CD8-positive, alpha-beta memory T cell (primary cell): ENCODE measurements around the gene GPHA2. TPM values are rescaled to one million over a fixed set of nuclear protein-coding genes. Genes with fewer than 3 reads are reported as not detected.

ENCODE experiments used
- CTCF ChIA-PET: fragments of 350-600 bp; sonication (Branson Sonifier 250); formaldehyde crosslinking; loops from one replicate; lab custom pipeline; 2021; ENCODE audit warnings: antibody characterized with exemption; lab: Charles Lee
- POLR2A ChIA-PET: fragments of 350-600 bp; sonication (Branson Sonifier 250); formaldehyde crosslinking; loops from one replicate; lab custom pipeline; 2021; ENCODE audit warnings: antibody characterized with exemption; lab: Charles Lee
- DNase-seq, 5 donors: peaks; one replicate each; pipeline versions ENCODE4 v3.0.0 to v3.0.0-alpha.2; 2020 to 2022; ENCODE audit warnings: mixed read lengths in 1 of 5
- H3K27ac ChIP-seq: one replicate; pipeline ENCODE4 v1.7.0; 2013; ENCODE audit warnings: low read depth, mild to moderate bottlenecking, low read length, moderate library complexity
- H3K27me3 ChIP-seq: 2 replicates; pipeline ENCODE4 v1.7.0; 2013; ENCODE audit warnings: low read length, mild to moderate bottlenecking; ENCODE audit not compliant: insufficient read depth, poor library complexity, severe bottlenecking
- H3K36me3 ChIP-seq: 2 replicates; pipeline ENCODE4 v1.7.0; 2013; ENCODE audit warnings: mild to moderate bottlenecking, low read length, moderate library complexity; ENCODE audit not compliant: insufficient read depth
- H3K4me1 ChIP-seq: 2 replicates; pipeline ENCODE4 v1.7.0; 2013; ENCODE audit warnings: mild to moderate bottlenecking, low read length, moderate library complexity; ENCODE audit not compliant: insufficient read depth
- H3K4me3 ChIP-seq: 2 replicates; pipeline ENCODE4 v1.7.0; 2013; ENCODE audit warnings: mild to moderate bottlenecking, low read length
- H3K9me3 ChIP-seq: 2 replicates; pipeline ENCODE4 v1.7.0; 2013; ENCODE audit warnings: mild to moderate bottlenecking, low read length
- H3K27ac Mint-ChIP-seq, 8 donors: one replicate each; pipeline ENCODE4 v1.8.0; 2020 to 2021; ENCODE audit warnings: mixed read lengths in 8 of 8, mild to moderate bottlenecking in 6 of 8, inconsistent platforms in 3 of 8, moderate library complexity in 3 of 8
- H3K27me3 Mint-ChIP-seq, 2 donors: one replicate each; pipeline ENCODE4 v1.8.0; 2020 to 2021; ENCODE audit warnings: mixed read lengths in 2 of 2, mild to moderate bottlenecking in 1 of 2, moderate library complexity in 1 of 2
- H3K36me3 Mint-ChIP-seq, 3 donors: one replicate each; pipeline ENCODE4 v1.8.0; 2020 to 2021; ENCODE audit warnings: mixed read lengths in 3 of 3, inconsistent platforms in 1 of 3, mild to moderate bottlenecking in 1 of 3
- H3K4me1 Mint-ChIP-seq, 3 donors: one replicate each; pipeline ENCODE4 v1.8.0; 2020 to 2021; ENCODE audit warnings: mixed read lengths in 3 of 3, inconsistent platforms in 1 of 3, mild to moderate bottlenecking in 1 of 3
- H3K4me3 Mint-ChIP-seq, 7 donors: one replicate each; pipeline ENCODE4 v1.8.0; 2020 to 2021; ENCODE audit warnings: mixed read lengths in 7 of 7, mild to moderate bottlenecking in 6 of 7, moderate library complexity in 4 of 7, inconsistent platforms in 2 of 7
- H3K9me3 Mint-ChIP-seq, 5 donors: one replicate each; pipeline ENCODE4 v1.8.0; 2020 to 2022; ENCODE audit warnings: mixed read lengths in 5 of 5, mild to moderate bottlenecking in 3 of 5, moderate library complexity in 2 of 5, inconsistent platforms in 1 of 5
- polyA plus RNA-seq: library from polyadenylated mRNA; unstranded; fragments of 300-500 nt; fragmentation: Illumina TruSeq; gene quantifications from one replicate; pipeline ENCODE4 v1.2.3, GENCODE V29; 2021
- total RNA-seq, 2 experiments: library from RNA; stranded (reverse); gene quantifications; one replicate each; pipeline ENCODE4 v1.2.3, GENCODE V29; 2021

GPHA2 gene
- total and polyA plus RNA-seq, 3 experiments from 2014 or later: not detected

- Mint-ChIP-seq H3K27me3 (no peaks in the 10 kb centered on the region), H3K27ac (no peak overlapping the region), H3K36me3 (peaks cover 0 to 13% (median 0%) of the 10 kb centered on the region in 3 donors), H3K4me1 (peaks cover 28 to 46% (median 28%) of the 10 kb centered on the region in 3 donors), H3K4me3 (no peak overlapping the region), H3K9me3 (no peaks in the 10 kb centered on the region)
- CTCF ChIA-PET: no interaction called here
- H3K27me3 ChIP-seq: no peaks in the 10 kb centered on the region
- H3K27ac ChIP-seq: no peak overlapping the region
- H3K36me3 ChIP-seq: no peaks in the 10 kb centered on the region
- H3K4me1 ChIP-seq: peaks cover 37% of the 10 kb centered on the region
- no peak overlapping the region for H3K4me3 ChIP-seq
- H3K9me3 ChIP-seq: no peaks in the 10 kb centered on the region
- POLR2A ChIA-PET: no interaction called here
- peak in 1 of 5 donors; percentile 47 for DNase-seq
These were observed 15.6 kb downstream of the GPHA2 start for GRCh38 chr11:64920124-64920523.

GRCh38 chr11:64919627-64920026 lies 16.1 kb downstream of the GPHA2 start:
- Mint-ChIP-seq H3K4me1 (peaks cover 28 to 47% (median 29%) of the 10 kb centered on the region in 3 donors), H3K27ac (no peak overlapping the region), H3K27me3 (no peaks in the 10 kb centered on the region), H3K4me3 (peak overlapping the region in 1 of 7 donors; percentile 10), H3K36me3 (peaks cover 0 to 15% (median 0%) of the 10 kb centered on the region in 3 donors), H3K9me3 (no peaks in the 10 kb centered on the region)
- no peaks in the 10 kb centered on the region for H3K36me3 ChIP-seq
- H3K4me3 ChIP-seq: no peak overlapping the region
- no peak overlapping the region for H3K27ac ChIP-seq
- ChIA-PET POLR2A (no interaction called here), CTCF (no interaction called here)
- H3K9me3 ChIP-seq: no peaks in the 10 kb centered on the region
- H3K27me3 ChIP-seq: no peaks in the 10 kb centered on the region
- DNase-seq: peak in 1 of 5 donors; percentile 9
- peaks cover 37% of the 10 kb centered on the region for H3K4me1 ChIP-seq

- H3K36me3 ChIP-seq: peaks cover 7% of the 10 kb centered on the region
- no peaks in the 10 kb centered on the region for H3K9me3 ChIP-seq
- peaks cover 24% of the 10 kb centered on the region for H3K4me1 ChIP-seq
- peaks cover 0 to 27% (median 0%) of the 10 kb centered on the region in 3 donors for H3K36me3 Mint-ChIP-seq
- peak overlapping the region; percentile 81 to 97 (median 95) for H3K4me3 Mint-ChIP-seq
- ChIA-PET CTCF (interaction anchor here (1.1 to 1.5 kb wide), 2 partner anchors 67 to 70 kb away, joined by 3 to 4 read pairs; no protein-coding TSS in a partner anchor), POLR2A (no interaction called here)
- H3K4me3 ChIP-seq: peak overlapping the region; percentile 37
- no peaks in the 10 kb centered on the region for H3K27me3 Mint-ChIP-seq
- peak overlapping the region in 7 of 8 donors; percentile 76 to 99 (median 97) for H3K27ac Mint-ChIP-seq
- peaks cover 24 to 39% (median 24%) of the 10 kb centered on the region in 3 donors for H3K4me1 Mint-ChIP-seq
- H3K27ac ChIP-seq: peak overlapping the region; percentile 66
- no peaks in the 10 kb centered on the region for H3K9me3 Mint-ChIP-seq
- H3K27me3 ChIP-seq: no peaks in the 10 kb centered on the region
- DNase-seq: no peak
These were observed 17.7 kb downstream of the GPHA2 start for GRCh38 chr11:64918017-64918416.

- Histone ChIP-seq H3K9me3 (no peaks in the 10 kb centered on the region), H3K36me3 (peaks cover 7% of the 10 kb centered on the region), H3K27me3 (no peaks in the 10 kb centered on the region), H3K4me1 (peaks cover 24% of the 10 kb centered on the region), H3K27ac (peak overlapping the region; percentile 66), H3K4me3 (peak overlapping the region; percentile 37)
- peak overlapping the region; percentile 81 to 97 (median 95) for H3K4me3 Mint-ChIP-seq
- ChIA-PET CTCF (interaction anchor here (1.1 to 1.5 kb wide), 2 partner anchors 67 to 70 kb away, joined by 3 to 4 read pairs; no protein-coding TSS in a partner anchor), POLR2A (no interaction called here)
- no peaks in the 10 kb centered on the region for H3K27me3 Mint-ChIP-seq
- peak overlapping the region; percentile 76 to 99 (median 97) for H3K27ac Mint-ChIP-seq
- H3K9me3 Mint-ChIP-seq: no peaks in the 10 kb centered on the region
- H3K36me3 Mint-ChIP-seq: peaks cover 0 to 31% (median 0%) of the 10 kb centered on the region in 3 donors
- DNase-seq: no peak
- peaks cover 24 to 39% (median 24%) of the 10 kb centered on the region in 3 donors for H3K4me1 Mint-ChIP-seq
These were observed 18.1 kb downstream of the GPHA2 start for GRCh38 chr11:64917663-64917995.

- H3K4me3 Mint-ChIP-seq: peak within 1 kb of the TSS; percentile 81 to 97 (median 95)
- H3K9me3 Mint-ChIP-seq: no peaks in the 10 kb centered on the region
- ChIA-PET POLR2A (no interaction called here), CTCF (interaction anchor here (1.1 to 1.5 kb wide), 4 partner anchors 29 to 69 kb away, joined by 3 to 4 read pairs (median 4); no protein-coding TSS in a partner anchor)
- DNase-seq: peak; percentile 97 to 99 (median 98)
- Histone ChIP-seq H3K9me3 (no peaks in the 10 kb centered on the region), H3K27me3 (no peaks in the 10 kb centered on the region), H3K36me3 (peaks cover 8% of the 10 kb centered on the region), H3K4me1 (peaks cover 24% of the 10 kb centered on the region), H3K27ac (peak within 1 kb of the TSS; percentile 96), H3K4me3 (peak within 1 kb of the TSS; percentile 94)
- no peaks in the 10 kb centered on the region for H3K27me3 Mint-ChIP-seq
- peaks cover 0 to 37% (median 0%) of the 10 kb centered on the region in 3 donors for H3K36me3 Mint-ChIP-seq
- peak within 1 kb of the TSS; percentile 76 to 99 (median 97) for H3K27ac Mint-ChIP-seq
- H3K4me1 Mint-ChIP-seq: peaks cover 24 to 39% (median 24%) of the 10 kb centered on the region in 3 donors
These were observed 18.7 kb downstream of the GPHA2 start, which contains the start of gene ATG2A for GRCh38 chr11:64916775-64917662. Gene ATG2A, minus strand, starts transcription at chr11:64917209. Its CDS starts 74 bp downstream, at chr11:64917135.

GRCh38 chr11:64916040-64916774 lies 19.5 kb downstream of the GPHA2 start:
- Mint-ChIP-seq H3K36me3 (peaks cover 0 to 45% (median 0%) of the 10 kb centered on the region in 3 donors), H3K4me3 (peak overlapping the region; percentile 81 to 97 (median 95)), H3K27ac (peak overlapping the region; percentile 76 to 99 (median 97)), H3K4me1 (peaks cover 24 to 39% (median 24%) of the 10 kb centered on the region in 3 donors), H3K9me3 (no peaks in the 10 kb centered on the region), H3K27me3 (no peaks in the 10 kb centered on the region)
- peaks cover 24% of the 10 kb centered on the region for H3K4me1 ChIP-seq
- H3K9me3 ChIP-seq: no peaks in the 10 kb centered on the region
- H3K36me3 ChIP-seq: peaks cover 16% of the 10 kb centered on the region
- peak; percentile 30 to 70 (median 55) for DNase-seq
- ChIA-PET POLR2A (interaction anchor here (0.9 to 1.6 kb wide), 3 partner anchors 8 to 137 kb away, joined by 3 to 8 read pairs (median 3); partner anchors contain the start of genes ARL2, PPP2R5B and SF1), CTCF (interaction anchor here (1.3 to 1.5 kb wide), 2 partner anchors 28 to 47 kb away, joined by 4 read pairs; no protein-coding TSS in a partner anchor)
- peak overlapping the region; percentile 96 for H3K27ac ChIP-seq
- H3K4me3 ChIP-seq: peak overlapping the region; percentile 94
- no peaks in the 10 kb centered on the region for H3K27me3 ChIP-seq

GRCh38 chr11:64915376-64915887 lies 20.3 kb downstream of the GPHA2 start:
- peaks cover 0 to 52% (median 0%) of the 10 kb centered on the region in 3 donors for H3K36me3 Mint-ChIP-seq
- no peaks in the 10 kb centered on the region for H3K27me3 Mint-ChIP-seq
- peaks cover 24 to 39% (median 24%) of the 10 kb centered on the region in 3 donors for H3K4me1 Mint-ChIP-seq

More at GRCh38 chr11:64915376-64915887, 20.3 kb downstream of the GPHA2 start:
- Mint-ChIP-seq H3K9me3 (no peaks in the 10 kb centered on the region), H3K27ac (peak overlapping the region in 6 of 8 donors; percentile 76 to 99 (median 98)), H3K4me3 (peak overlapping the region; percentile 84 to 97 (median 95))
- H3K4me3 ChIP-seq: peak overlapping the region; percentile 94
- peaks cover 24% of the 10 kb centered on the region for H3K4me1 ChIP-seq
- ChIA-PET CTCF (interaction anchor here (1.3 to 1.5 kb wide), 3 partner anchors 21 to 46 kb away, joined by 4 to 5 read pairs (median 4); no protein-coding TSS in a partner anchor), POLR2A (interaction anchor here (0.5 to 1.6 kb wide), 5 partner anchors 9 to 206 kb away, joined by 3 to 8 read pairs (median 3); partner anchors contain the start of genes ARL2, PPP2R5B and SF1)
- H3K27me3 ChIP-seq: no peaks in the 10 kb centered on the region
- H3K27ac ChIP-seq: peak overlapping the region; percentile 96
- DNase-seq: no peak
- no peaks in the 10 kb centered on the region for H3K9me3 ChIP-seq
- peaks cover 21% of the 10 kb centered on the region for H3K36me3 ChIP-seq
